Activated naive CD4-positive, alpha-beta T cell treated with anti-CD3 and anti-CD28 coated beads for 36 hours (primary cell): ENCODE measurements around the gene CRAMP1. TPM values are rescaled to one million over a fixed set of nuclear protein-coding genes. Genes with fewer than 3 reads are reported as not detected.
A peak's percentile ranks its signal among the peaks of the same experiment; 100 is the strongest.

Experiments used
- CTCF ChIA-PET: fragments of 350-600 bp; sonication (Branson Sonifier 250); formaldehyde crosslinking; loops from one replicate; lab custom pipeline; 2021; ENCODE audit warnings: antibody characterized with exemption; lab: Charles Lee
- DNase-seq: peaks from one replicate; pipeline ENCODE4 v3.0.0-alpha.2; 2020
- H3K27ac Mint-ChIP-seq: one replicate; pipeline ENCODE4 v1.8.0; 2021; ENCODE audit warnings: mild to moderate bottlenecking, mixed read lengths
- H3K27me3 Mint-ChIP-seq: one replicate; pipeline ENCODE4 v1.8.0; 2021; ENCODE audit warnings: low read depth, mixed read lengths
- H3K36me3 Mint-ChIP-seq: one replicate; pipeline ENCODE4 v1.8.0; 2021; ENCODE audit warnings: low read depth, mixed read lengths
- H3K4me1 Mint-ChIP-seq: one replicate; pipeline ENCODE4 v1.8.0; 2021; ENCODE audit warnings: low read depth, mixed read lengths
- H3K4me3 Mint-ChIP-seq: one replicate; pipeline ENCODE4 v1.8.0; 2021; ENCODE audit warnings: mild to moderate bottlenecking, moderate library complexity, mixed read lengths
- H3K9me3 Mint-ChIP-seq: one replicate; pipeline ENCODE4 v1.8.0; 2021; ENCODE audit warnings: mixed read lengths
- intact Hi-C: fragments of 100-400 bp; cut with micrococcal nuclease; formaldehyde crosslinking; loops from one replicate; pipeline ENCODE4 v1.15.1; 2023
- total RNA-seq, 2 experiments: library from RNA; stranded (reverse); gene quantifications; one replicate each; pipeline ENCODE4 v1.2.3, GENCODE V29; 2021

The CRAMP1 gene
- total RNA-seq, 2 experiments from 2014 or later = 11.3 to 15.7 TPM

GRCh38 chr16:1626776-1627175 lies 14.6 kb downstream of the CRAMP1 start:
- no peak for DNase-seq
- intact Hi-C loops = no loop called here
- no peaks in the 10 kb centered on the region for H3K27me3 Mint-ChIP-seq
- peaks cover 15% of the 10 kb centered on the region for H3K36me3 Mint-ChIP-seq
- no peak overlapping the region for H3K27ac Mint-ChIP-seq
- no peak overlapping the region for H3K4me3 Mint-ChIP-seq
- CTCF ChIA-PET = no interaction called here
- H3K9me3 Mint-ChIP-seq = no peaks in the 10 kb centered on the region
- peaks cover 10% of the 10 kb centered on the region for H3K4me1 Mint-ChIP-seq

DNA sequence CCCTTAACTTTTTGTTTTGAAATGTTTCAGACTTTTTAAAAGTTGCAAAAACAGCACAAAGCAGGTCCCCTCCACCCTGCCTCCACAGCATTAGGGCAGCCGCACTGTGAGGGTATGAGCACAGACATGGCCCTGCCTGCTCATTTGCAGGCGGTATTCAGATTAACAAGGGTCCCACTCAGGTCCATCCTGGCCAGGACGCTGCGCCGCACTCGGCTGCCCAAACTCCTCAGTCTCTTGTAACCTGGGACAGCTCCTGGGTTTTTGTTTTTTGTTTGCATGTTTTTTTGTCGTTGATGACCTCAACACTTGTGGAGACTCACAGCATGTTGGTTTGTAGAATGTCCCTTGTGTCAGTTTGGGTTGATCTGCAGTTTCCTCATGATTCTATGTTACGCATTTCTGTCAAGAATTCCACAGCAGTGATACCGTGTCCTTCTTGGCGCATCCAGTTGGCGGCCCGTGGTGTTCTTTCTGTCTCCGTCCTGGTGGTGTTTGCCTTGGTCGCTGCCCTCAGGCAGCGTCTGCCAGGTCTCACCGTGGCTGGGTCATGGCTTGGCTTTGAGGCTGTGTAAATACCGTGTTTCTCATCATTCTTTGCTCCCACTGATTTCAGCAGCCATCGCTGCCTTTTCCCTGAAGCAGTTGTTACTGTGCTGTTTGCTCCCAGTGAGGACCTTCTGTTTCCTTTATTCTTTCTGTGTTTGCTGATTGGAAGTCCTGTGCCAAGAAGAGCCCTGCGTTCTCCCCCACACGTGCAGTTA lies 18.5 kb downstream of the CRAMP1 start:
- CTCF ChIA-PET = no interaction called here
- Mint-ChIP-seq H3K9me3 (no peaks in the 10 kb centered on the region), H3K27ac (no peak overlapping the region), H3K27me3 (no peaks in the 10 kb centered on the region), H3K36me3 (peaks cover 28% of the 10 kb centered on the region), H3K4me1 (peaks cover 5% of the 10 kb centered on the region), H3K4me3 (no peak overlapping the region)
- intact Hi-C loops = no loop called here
- DNase-seq = no peak

- Mint-ChIP-seq H3K27ac (no peak overlapping the region), H3K9me3 (no peaks in the 10 kb centered on the region), H3K4me1 (peaks cover 4% of the 10 kb centered on the region), H3K27me3 (no peaks in the 10 kb centered on the region), H3K4me3 (no peak overlapping the region), H3K36me3 (peaks cover 26% of the 10 kb centered on the region)
- intact Hi-C loops = no loop called here
- CTCF ChIA-PET = no interaction called here
- DNase-seq = no peak
Observed at GRCh38 chr16:1631230-1631629, 19.1 kb downstream of the CRAMP1 start.

GRCh38 chr16:1631931-1632637 lies 19.9 kb downstream of the CRAMP1 start:
- Mint-ChIP-seq H3K4me1 (no peaks in the 10 kb centered on the region), H3K36me3 (peaks cover 24% of the 10 kb centered on the region), H3K27me3 (no peaks in the 10 kb centered on the region), H3K27ac (no peak overlapping the region), H3K9me3 (no peaks in the 10 kb centered on the region), H3K4me3 (no peak overlapping the region)
- CTCF ChIA-PET = no interaction called here
- intact Hi-C loops = no loop called here
- no peak for DNase-seq

DNA sequence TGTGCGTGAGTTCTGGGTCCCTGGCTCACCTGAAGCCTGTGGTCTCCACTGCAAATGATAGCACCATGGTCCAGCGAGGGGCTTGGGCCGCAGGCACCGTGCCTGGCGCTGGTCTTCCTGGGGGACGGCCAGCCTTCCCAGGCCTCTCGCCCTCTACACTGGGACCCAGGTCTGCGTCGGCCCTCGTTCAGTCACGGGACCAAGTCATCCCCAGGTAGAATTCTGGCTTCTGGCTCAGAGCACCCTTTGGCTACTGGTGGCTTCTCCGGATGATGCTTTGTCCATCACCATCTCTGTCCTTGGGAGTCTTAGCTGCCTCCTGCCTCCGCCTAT lies 20.4 kb downstream of the CRAMP1 start:
- no peaks in the 10 kb centered on the region for H3K4me1 Mint-ChIP-seq
- no peak overlapping the region for H3K4me3 Mint-ChIP-seq
- intact Hi-C loops = no loop called here
- DNase-seq = no peak
- no peak overlapping the region for H3K27ac Mint-ChIP-seq
- H3K9me3 Mint-ChIP-seq = no peaks in the 10 kb centered on the region
- CTCF ChIA-PET = no interaction called here
- H3K36me3 Mint-ChIP-seq = peaks cover 21% of the 10 kb centered on the region
- H3K27me3 Mint-ChIP-seq = no peaks in the 10 kb centered on the region

DNA sequence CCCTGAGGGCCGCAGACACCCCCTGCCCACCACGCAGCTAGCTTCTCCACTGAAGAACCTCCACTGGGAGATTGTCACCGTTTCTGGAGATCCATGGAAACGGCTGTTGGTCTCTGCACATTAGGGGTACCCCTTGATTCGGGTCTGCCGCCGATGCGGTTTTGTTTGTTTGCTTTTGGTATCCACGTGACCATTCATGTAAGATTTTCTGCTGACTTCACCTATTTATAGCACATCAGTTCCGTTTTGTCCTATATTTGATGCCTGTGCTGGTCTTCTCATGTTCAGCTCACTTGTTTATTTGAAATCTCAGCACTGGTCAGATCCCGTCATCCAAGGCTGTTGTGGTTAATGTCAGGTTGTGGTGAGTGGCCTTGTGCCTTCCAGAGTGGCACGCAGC lies 21.1 kb downstream of the CRAMP1 start:
- DNase-seq = no peak
- Mint-ChIP-seq H3K4me1 (no peaks in the 10 kb centered on the region), H3K36me3 (peaks cover 21% of the 10 kb centered on the region), H3K9me3 (no peaks in the 10 kb centered on the region), H3K27ac (no peak overlapping the region), H3K4me3 (no peak overlapping the region), H3K27me3 (no peaks in the 10 kb centered on the region)
- CTCF ChIA-PET = no interaction called here
- intact Hi-C loops = no loop called here

- Mint-ChIP-seq H3K9me3 (no peaks in the 10 kb centered on the region), H3K27ac (no peak overlapping the region), H3K4me1 (no peaks in the 10 kb centered on the region), H3K36me3 (peaks cover 15% of the 10 kb centered on the region), H3K27me3 (no peaks in the 10 kb centered on the region), H3K4me3 (no peak overlapping the region)
- DNase-seq = no peak
- CTCF ChIA-PET = no interaction called here
- intact Hi-C loops = no loop called here
Observed at GRCh38 chr16:1634541-1634940, 22.4 kb downstream of the CRAMP1 start.

GRCh38 chr16:1635070-1635469 lies 22.9 kb downstream of the CRAMP1 start:
- no peak for DNase-seq
- Mint-ChIP-seq H3K36me3 (peaks cover 15% of the 10 kb centered on the region), H3K4me1 (no peaks in the 10 kb centered on the region), H3K9me3 (no peaks in the 10 kb centered on the region), H3K27ac (no peak overlapping the region), H3K27me3 (no peaks in the 10 kb centered on the region), H3K4me3 (no peak overlapping the region)
- CTCF ChIA-PET = no interaction called here
- intact Hi-C loops = no loop called here

GRCh38 chr16:1637526-1637925 lies 25.4 kb downstream of the CRAMP1 start:
- no peak overlapping the region for H3K4me3 Mint-ChIP-seq
- intact Hi-C loops = no loop called here
- peaks cover 8% of the 10 kb centered on the region for H3K4me1 Mint-ChIP-seq
- no peak for DNase-seq
- no peak overlapping the region for H3K27ac Mint-ChIP-seq
- peaks cover 24% of the 10 kb centered on the region for H3K36me3 Mint-ChIP-seq
- H3K9me3 Mint-ChIP-seq = no peaks in the 10 kb centered on the region
- no peaks in the 10 kb centered on the region for H3K27me3 Mint-ChIP-seq
- CTCF ChIA-PET = no interaction called here

GRCh38 chr16:1638757-1639156 lies 26.6 kb downstream of the CRAMP1 start:
- no peaks in the 10 kb centered on the region for H3K27me3 Mint-ChIP-seq
- no peaks in the 10 kb centered on the region for H3K9me3 Mint-ChIP-seq
- H3K27ac Mint-ChIP-seq = no peak overlapping the region
- H3K36me3 Mint-ChIP-seq = peaks cover 19% of the 10 kb centered on the region
- no peak for DNase-seq
- no peak overlapping the region for H3K4me3 Mint-ChIP-seq
- CTCF ChIA-PET = no interaction called here
- H3K4me1 Mint-ChIP-seq = peaks cover 8% of the 10 kb centered on the region
- intact Hi-C loops = no loop called here

- Mint-ChIP-seq H3K27me3 (no peaks in the 10 kb centered on the region), H3K27ac (no peak overlapping the region), H3K4me3 (no peak overlapping the region), H3K36me3 (peaks cover 17% of the 10 kb centered on the region), H3K4me1 (peaks cover 11% of the 10 kb centered on the region), H3K9me3 (no peaks in the 10 kb centered on the region)
- intact Hi-C loops = no loop called here
- no peak for DNase-seq
- CTCF ChIA-PET = no interaction called here
Observed at GRCh38 chr16:1639282-1639681, 27.1 kb downstream of the CRAMP1 start.

DNA sequence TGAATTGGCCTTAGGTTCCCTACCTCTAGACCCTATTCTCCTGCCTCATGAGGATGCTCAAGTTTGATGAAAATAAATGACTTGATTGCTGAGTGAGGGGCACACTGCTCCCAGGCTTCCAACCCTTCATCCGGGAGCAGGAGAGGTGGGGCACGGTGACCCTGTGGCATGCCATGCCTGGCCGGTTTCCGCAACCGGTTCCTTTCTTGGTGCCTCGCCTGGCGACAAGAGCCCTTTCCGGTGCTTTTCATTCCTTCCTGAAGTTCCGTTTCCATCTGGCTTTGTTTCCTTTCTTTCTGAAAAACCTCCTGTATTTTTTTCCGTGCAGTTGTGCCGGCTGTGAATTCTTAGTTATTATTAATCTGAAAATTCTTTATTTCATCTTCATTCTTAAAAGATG lies 27.7 kb downstream of the CRAMP1 start:
- DNase-seq = no peak
- Mint-ChIP-seq H3K36me3 (peaks cover 19% of the 10 kb centered on the region), H3K4me1 (peaks cover 13% of the 10 kb centered on the region), H3K4me3 (no peak overlapping the region), H3K27me3 (no peaks in the 10 kb centered on the region), H3K27ac (no peak overlapping the region), H3K9me3 (no peaks in the 10 kb centered on the region)
- CTCF ChIA-PET = no interaction called here
- intact Hi-C loops = no loop called here

DNA sequence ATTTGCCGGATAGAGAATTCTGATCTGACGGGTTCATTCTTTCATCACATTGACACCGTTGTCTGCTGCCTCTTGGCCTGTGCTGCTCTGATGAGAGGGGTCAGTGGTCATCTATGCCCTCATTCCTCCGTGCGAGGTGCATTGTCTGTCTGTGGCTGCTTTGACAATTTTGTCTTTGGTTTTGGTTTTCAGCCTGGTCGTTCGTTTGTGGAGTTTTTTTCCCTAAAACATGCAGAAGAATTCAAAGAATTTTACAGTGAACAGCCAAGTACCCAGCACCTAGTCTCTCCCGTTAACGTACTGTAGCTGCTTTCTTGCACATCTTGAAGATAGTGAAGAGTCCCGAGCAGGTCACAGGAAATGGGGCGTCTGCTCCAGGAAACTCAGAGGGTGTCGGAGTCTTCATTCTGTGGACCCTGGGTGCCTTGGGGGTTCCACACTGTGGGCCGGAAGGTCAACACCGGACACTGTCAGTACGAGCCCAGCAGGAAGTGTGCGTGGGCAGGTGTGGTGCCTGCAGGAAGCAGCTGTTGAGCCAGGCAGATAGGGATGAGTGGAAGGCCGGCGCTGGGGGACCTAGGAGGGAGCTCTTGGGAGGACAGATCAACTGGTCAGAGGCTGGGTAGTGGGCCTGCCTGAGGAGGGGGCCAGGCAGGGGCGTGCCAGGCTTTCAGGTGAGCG lies 28.2 kb downstream of the CRAMP1 start:
- peak; percentile 9 for DNase-seq
- intact Hi-C loops = no loop called here
- CTCF ChIA-PET = no interaction called here
- Mint-ChIP-seq H3K27me3 (no peaks in the 10 kb centered on the region), H3K4me3 (no peak overlapping the region), H3K27ac (no peak overlapping the region), H3K36me3 (peaks cover 19% of the 10 kb centered on the region), H3K9me3 (no peaks in the 10 kb centered on the region), H3K4me1 (peaks cover 15% of the 10 kb centered on the region)
